GM21526 (cell line): ENCODE data around the gene HP.
A peak's percentile ranks its signal among the peaks of the same experiment; 100 is the strongest.
"Not testable (repeated sequence)": the region's sequence is repeated elsewhere in the genome, so short reads cannot be mapped to it uniquely, and the experiment has no call there.

ENCODE experiments used
- ATAC-seq: cut with Tn5 transposase; IDR thresholded peaks from one replicate; pipeline ENCODE4 v1.9.1; 2021; ENCODE audit warnings: moderate library complexity; ENCODE audit not compliant: unreplicated experiment, low FRiP score

Gene HP

GRCh38 chr16:72054254-72054847 is at the start of gene HP:
HP (plus strand) TSS chr16:72054505; CDS start chr16:72054653, 148 bp downstream.
- not testable (repeated sequence) for ATAC-seq

GRCh38 chr16:72008065-72008423 is 46.3 kb upstream of the HP start:
- not testable (repeated sequence) for ATAC-seq

DNA sequence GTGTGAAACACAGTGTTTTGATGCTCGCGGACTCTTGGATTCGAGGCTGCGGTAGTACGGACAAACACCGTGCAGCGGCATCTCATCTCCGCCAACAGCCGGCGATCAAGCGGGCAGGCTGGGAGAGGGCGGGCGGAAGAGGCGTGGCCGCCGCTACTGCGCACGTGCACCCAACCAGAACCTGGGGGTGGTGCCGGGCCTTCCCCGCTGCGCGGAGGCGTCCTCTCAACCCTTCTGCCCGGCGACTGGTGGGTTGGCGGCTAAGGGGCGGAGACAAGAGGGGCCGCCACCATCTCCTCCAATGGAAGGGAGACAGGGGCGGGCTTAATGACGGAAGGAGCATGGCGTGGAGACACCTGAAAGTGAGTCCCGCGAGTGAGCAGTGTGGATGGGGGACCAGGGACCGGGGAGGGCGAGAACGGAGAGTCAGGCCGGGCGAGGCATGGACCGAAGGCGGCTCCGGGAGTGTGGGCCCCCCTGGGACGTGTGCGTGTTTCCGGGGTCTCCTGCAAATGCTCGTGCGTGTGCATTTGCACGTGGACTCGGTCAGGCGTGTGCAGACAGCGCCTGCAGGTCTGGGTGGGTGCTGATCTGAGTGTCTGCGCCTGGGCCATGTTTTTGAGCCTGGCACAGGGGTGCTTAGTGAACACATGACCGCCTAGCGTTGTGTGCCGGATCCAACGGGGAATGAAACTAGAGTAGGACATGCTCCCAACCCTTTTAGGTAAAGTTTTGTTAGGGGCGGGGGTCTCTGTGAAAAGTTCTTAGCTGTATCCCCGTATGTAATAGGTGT is 45.7 kb upstream of the HP start, which contains the start of gene DHODH:
DHODH (plus strand) TSS at position 321 of the 793 bp plus-strand sequence; CDS start at position 342, 21 bp downstream.
- peak; percentile 99 for ATAC-seq

DNA sequence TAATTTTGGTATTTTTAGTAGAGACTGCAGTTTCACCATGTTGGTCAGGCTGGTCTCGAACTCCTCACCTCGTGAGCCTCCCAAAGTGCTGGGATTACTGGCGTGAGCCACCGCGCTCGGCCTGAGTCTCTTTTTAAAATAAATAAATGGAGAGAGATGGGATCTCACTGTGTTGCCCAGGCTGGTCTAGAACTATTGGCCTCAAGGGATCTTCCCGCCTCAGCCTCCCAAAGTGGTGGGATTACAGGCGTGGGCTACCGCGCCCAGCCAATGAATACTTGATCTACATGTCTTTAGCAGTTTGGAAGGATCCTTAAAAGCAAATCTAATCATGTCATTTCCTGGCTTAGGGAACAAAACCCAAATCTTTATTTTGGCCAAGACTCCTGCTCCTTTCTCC is 44.5 kb upstream of the HP start:
- ATAC-seq = no peak

DNA sequence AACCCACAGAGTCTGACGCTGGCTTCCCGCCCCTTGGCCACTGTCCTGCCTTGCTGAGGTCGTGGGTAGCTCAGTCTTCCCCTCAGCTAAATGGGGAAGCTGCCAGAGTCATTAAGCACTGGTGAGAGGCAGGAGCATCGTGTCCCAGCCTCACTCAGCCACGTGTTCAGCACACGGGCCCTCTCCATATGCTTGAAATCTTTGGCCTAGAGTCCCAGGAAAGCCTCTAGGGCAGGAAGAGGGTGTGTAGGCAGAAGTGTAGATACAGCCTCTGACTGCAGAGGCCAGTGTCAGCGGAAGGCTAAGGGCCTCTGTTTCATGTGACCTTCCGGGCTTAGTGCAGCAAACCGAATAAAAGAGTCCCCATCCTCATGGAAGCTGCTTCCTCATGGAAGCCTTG is 41.7 kb upstream of the HP start:
- no peak for ATAC-seq

- ATAC-seq = no peak
Observed at GRCh38 chr16:72013389-72013788, 40.9 kb upstream of the HP start.

GRCh38 chr16:72013888-72014581 is 40.3 kb upstream of the HP start:
- ATAC-seq = no peak

DNA sequence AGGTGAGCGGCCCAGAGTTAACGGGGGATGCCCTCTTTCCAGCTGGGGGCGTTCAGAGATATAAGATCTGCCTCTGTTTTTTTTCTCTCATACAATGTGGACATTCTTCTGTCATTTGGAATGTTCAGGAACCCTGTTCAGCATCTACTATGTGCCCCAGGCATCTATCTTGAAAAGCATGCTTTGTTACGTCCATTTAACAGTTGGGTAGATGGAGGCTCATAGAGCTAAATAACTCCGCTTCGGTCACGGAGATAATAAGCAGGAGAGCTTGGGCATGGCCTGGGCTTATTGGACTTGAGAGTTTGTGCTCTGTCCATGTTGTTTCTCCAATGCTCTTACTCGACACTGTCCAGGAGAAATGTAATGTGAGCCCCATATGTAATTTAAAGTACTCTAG is 39.6 kb upstream of the HP start:
- ATAC-seq = no peak

DNA sequence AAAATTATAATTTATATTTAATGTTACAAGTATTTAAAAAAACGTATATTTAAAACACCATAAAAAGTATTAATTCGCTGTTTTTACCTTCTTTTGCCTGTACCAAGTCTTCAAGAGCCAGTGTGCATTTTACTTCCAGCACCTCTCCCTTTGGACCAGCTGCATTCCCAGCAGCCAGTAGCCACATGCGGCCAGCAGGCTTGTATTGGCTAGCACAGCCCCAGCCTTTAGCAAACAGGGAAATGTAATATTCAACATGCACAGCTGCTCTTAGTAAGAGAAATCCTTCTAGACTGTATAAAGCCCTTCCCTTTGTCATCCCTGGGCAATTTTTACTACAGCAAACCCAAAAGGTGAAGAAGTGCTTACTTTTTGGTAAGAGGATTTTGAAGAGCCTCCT is 39.2 kb upstream of the HP start:
- no peak for ATAC-seq

- no peak for ATAC-seq
Observed at GRCh38 chr16:72018470-72018869, 35.8 kb upstream of the HP start.

DNA sequence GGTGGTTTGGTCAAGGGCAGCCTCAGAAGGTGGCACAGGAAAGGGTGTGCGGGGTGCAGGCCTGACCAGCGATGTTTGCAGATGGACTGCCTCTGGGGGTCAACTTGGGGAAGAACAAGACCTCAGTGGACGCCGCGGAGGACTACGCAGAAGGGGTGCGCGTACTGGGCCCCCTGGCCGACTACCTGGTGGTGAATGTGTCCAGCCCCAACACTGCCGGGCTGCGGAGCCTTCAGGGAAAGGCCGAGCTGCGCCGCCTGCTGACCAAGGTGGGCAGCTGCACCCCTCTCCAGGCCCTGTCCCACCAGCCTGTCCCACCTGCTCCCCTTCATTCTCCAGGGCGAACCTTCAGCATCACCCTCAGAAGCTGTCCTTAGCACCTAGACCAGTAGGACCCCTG is 33.3 kb upstream of the HP start:
- no peak for ATAC-seq

DNA sequence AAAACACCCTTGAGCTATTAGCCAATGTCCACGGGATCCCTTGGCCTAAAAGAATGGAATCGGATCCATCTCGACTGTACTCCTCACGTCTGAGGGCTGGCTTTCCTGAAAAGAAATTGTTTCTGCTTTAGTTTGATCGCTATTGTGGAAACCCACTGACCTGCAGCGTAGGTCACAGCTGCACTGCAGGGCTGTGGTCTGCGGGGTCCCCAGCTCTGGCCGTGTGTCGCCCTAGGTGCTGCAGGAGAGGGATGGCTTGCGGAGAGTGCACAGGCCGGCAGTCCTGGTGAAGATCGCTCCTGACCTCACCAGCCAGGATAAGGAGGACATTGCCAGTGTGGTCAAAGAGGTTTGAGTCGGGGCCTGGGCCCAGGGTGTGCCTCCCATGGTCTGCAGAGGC is 32.2 kb upstream of the HP start:
- no peak for ATAC-seq

GRCh38 chr16:72023962-72024361 is 30.3 kb upstream of the HP start:
- ATAC-seq = no peak

GRCh38 chr16:72024862-72025382 is 29.4 kb upstream of the HP start:
- no peak for ATAC-seq

GRCh38 chr16:72025404-72026114 is 28.7 kb upstream of the HP start:
- no peak for ATAC-seq

GRCh38 chr16:72027669-72028378 is 26.5 kb upstream of the HP start:
- no peak for ATAC-seq

DNA sequence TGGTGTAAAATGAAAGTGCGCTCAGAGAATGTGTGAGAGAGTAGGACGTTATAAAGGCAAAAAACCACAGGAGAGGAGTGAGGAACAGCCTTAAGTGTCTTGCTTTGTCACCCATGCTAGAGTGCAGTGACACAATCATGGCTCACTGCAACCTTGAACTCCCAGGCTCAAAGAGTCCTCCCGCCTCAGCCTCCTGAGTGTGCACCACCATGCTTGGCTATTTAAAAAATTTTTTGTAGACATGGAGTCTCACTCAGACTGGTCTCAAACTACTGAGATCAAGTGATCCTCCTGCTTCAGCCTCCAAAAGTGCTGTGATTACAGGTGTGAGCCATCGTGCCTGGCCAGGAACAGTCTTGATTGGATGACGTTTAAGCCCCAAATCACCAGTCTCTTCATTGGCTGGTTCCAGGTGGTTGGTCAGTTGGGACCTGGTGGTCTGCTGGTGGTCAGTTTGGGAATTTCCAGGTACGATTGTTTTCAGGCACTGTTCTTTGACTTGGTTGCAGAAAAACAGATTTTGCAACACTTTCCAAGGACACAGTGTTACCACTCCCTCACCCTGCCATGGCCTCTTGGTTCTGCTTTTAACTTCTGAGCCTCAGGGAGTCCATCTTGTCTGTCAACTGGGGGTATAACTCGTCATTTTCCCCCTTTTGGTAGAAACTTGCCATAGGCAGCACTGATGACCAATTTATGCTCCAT is 24.6 kb upstream of the HP start:
- no peak for ATAC-seq

GRCh38 chr16:72033437-72033836 is 20.9 kb upstream of the HP start:
- ATAC-seq = no peak

DNA sequence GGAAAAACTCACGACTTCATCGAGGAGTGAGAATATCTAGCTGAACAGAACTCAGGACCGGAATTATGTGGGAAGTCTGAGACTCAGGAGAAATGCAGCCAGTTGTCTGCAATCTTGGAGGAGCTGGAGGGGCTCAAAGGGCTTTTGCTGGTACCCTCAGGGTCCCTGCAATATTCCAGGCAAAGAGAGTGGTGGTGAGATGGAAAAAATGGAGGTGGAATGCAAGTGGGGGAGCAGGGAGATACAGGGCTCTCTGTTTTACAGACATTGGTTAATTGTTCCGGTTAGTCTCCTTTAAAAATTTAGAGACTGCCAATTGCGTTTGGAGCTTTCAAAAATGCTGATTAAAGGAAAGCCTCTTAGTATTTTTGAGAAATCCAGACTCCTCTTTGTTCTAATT is 18.2 kb upstream of the HP start:
- ATAC-seq = no peak
